OCI-LY1 (cell line): ENCODE data around the gene BICDL1.

Experiments
- EZH2 ChIP-seq: fragments of 200-600 bp; sonication (generic), shearing (Covaris generic); IDR thresholded peaks from 2 replicates; pipeline ENCODE4 v1.8.0; 2017; ENCODE audit warnings: borderline replicate concordance, mixed run types, mild to moderate bottlenecking, antibody characterized with exemption, low read length, moderate library complexity, mixed read lengths
- TF ChIP-seq, protein P1 (sequence below): fragments of 200-600 bp; sonication (generic), shearing (Covaris generic); IDR thresholded peaks from 2 replicates; pipeline ENCODE4 v1.5.1; 2017; ENCODE audit warnings: mild to moderate bottlenecking, antibody characterized with exemption, low read length, moderate library complexity, mixed read lengths

DNA sequence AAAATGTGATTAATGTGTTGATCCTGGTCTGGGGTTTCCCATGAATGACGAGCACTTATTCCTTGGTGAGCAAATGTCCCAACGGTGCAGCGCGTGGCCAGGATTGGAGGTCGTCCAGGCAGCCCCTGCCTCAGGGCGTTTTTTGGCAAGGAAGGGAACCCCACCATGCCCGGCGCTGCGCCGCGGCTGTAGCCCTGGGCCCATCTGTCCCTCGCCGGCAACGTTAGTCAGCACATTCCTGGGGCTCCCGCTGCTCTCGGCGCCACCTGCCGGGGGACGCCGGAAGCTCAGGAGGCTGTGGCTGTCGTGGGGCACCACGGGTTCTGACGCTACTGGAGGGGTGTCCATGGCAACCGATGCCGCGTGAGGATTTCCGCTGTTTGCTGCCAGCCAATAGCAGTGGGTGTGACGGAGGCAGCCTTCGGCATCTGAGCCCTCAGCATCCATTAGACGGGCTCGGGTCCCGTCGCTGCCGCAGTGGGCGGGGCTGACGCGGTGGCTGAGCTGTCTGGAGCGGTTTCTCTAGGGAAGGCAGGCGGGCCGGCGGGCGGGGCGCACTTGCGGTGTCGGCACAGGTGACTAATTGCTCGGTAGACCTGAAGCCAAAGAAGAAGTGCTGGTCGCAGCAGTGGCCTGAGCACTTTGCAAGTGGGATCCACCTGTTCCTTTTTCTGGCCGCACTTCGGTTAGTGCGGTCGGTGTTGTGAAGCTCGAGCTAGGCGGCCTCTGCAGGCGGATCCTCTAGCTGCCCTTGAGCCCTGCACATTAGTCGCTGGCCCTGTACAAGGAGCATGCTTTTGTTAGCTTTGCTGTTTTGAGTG, 98.0 kb downstream of the BICDL1 start:
- TF ChIP-seq, protein P1, sequence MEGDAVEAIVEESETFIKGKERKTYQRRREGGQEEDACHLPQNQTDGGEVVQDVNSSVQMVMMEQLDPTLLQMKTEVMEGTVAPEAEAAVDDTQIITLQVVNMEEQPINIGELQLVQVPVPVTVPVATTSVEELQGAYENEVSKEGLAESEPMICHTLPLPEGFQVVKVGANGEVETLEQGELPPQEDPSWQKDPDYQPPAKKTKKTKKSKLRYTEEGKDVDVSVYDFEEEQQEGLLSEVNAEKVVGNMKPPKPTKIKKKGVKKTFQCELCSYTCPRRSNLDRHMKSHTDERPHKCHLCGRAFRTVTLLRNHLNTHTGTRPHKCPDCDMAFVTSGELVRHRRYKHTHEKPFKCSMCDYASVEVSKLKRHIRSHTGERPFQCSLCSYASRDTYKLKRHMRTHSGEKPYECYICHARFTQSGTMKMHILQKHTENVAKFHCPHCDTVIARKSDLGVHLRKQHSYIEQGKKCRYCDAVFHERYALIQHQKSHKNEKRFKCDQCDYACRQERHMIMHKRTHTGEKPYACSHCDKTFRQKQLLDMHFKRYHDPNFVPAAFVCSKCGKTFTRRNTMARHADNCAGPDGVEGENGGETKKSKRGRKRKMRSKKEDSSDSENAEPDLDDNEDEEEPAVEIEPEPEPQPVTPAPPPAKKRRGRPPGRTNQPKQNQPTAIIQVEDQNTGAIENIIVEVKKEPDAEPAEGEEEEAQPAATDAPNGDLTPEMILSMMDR = peak; percentile 93
- no peak for TF ChIP-seq EZH2
